CD4-positive, alpha-beta T cell treated with Interleukin-15 for 1 hour (primary cell): ENCODE data around the gene ZNF341.

Source experiments
- DNase-seq: peaks from one replicate; pipeline ENCODE4 v3.0.0-alpha.2; 2020

The ZNF341 gene

GRCh38 chr20:33732166-33732970, 572 bp downstream of the ZNF341 start:
- no peak for DNase-seq

- DNase-seq, result peak; percentile 18
These were observed 2.1 kb downstream of the ZNF341 start for GRCh38 chr20:33733654-33734576.

GRCh38 chr20:33736962-33737361, 5.2 kb downstream of the ZNF341 start:
- DNase-seq, result no peak

- DNase-seq, result no peak
These were observed 7.7 kb downstream of the ZNF341 start for GRCh38 chr20:33739493-33739892.

GRCh38 chr20:33740189-33740588, 8.4 kb downstream of the ZNF341 start:
- DNase-seq, result no peak

- no peak for DNase-seq
These were observed 12.4 kb downstream of the ZNF341 start for GRCh38 chr20:33744181-33744580.

- no peak for DNase-seq
These were observed 13.1 kb downstream of the ZNF341 start for GRCh38 chr20:33744773-33745385.

GRCh38 chr20:33746325-33746998, 14.7 kb downstream of the ZNF341 start:
- DNase-seq, result no peak

GRCh38 chr20:33751775-33752174, 20.0 kb downstream of the ZNF341 start:
- DNase-seq, result no peak

GRCh38 chr20:33753143-33753542, 21.3 kb downstream of the ZNF341 start:
- no peak for DNase-seq

- no peak for DNase-seq
These were observed 22.0 kb downstream of the ZNF341 start for GRCh38 chr20:33753763-33754162.

- peak; percentile 26 for DNase-seq
These were observed 24.2 kb downstream of the ZNF341 start for GRCh38 chr20:33755936-33756490.

- DNase-seq, result no peak
These were observed 25.2 kb downstream of the ZNF341 start for GRCh38 chr20:33757046-33757445.

- no peak for DNase-seq
These were observed 25.7 kb downstream of the ZNF341 start for GRCh38 chr20:33757458-33757857.

GRCh38 chr20:33761698-33762250, 30.0 kb downstream of the ZNF341 start:
- DNase-seq, result no peak

GRCh38 chr20:33765099-33765498, 33.3 kb downstream of the ZNF341 start:
- DNase-seq, result no peak

GRCh38 chr20:33765592-33765991, 33.8 kb downstream of the ZNF341 start:
- DNase-seq, result no peak

- no peak for DNase-seq
These were observed 34.9 kb downstream of the ZNF341 start for GRCh38 chr20:33766686-33767085.

- DNase-seq, result no peak
These were observed 36.0 kb downstream of the ZNF341 start for GRCh38 chr20:33767777-33768138.

GRCh38 chr20:33769043-33769442, 37.2 kb downstream of the ZNF341 start:
- DNase-seq, result no peak

- peak; percentile 17 for DNase-seq
These were observed 38.2 kb downstream of the ZNF341 start for GRCh38 chr20:33770005-33770404.

- DNase-seq, result no peak
These were observed 40.1 kb downstream of the ZNF341 start for GRCh38 chr20:33771938-33772337.
